GM18909 (cell line): ENCODE results near the gene RAB27A.
"Not testable (repeated sequence)": the region's sequence is repeated elsewhere in the genome, so short reads cannot be mapped to it uniquely, and the experiment has no call there.

Experiments
- ATAC-seq: cut with Tn5 transposase; IDR thresholded peaks from one replicate; pipeline ENCODE4 v1.9.1; 2021; ENCODE audit warnings: mild to moderate bottlenecking; ENCODE audit not compliant: unreplicated experiment, poor library complexity

Gene RAB27A

GRCh38 chr15:55253580-55253979, 36.0 kb downstream of the RAB27A start:
- no peak for ATAC-seq

- not testable (repeated sequence) for ATAC-seq
Observed at GRCh38 chr15:55252201-55252600, 37.4 kb downstream of the RAB27A start.

- no peak for ATAC-seq
Observed at GRCh38 chr15:55250941-55251340, 38.7 kb downstream of the RAB27A start.

GRCh38 chr15:55250392-55250791, 39.2 kb downstream of the RAB27A start:
- ATAC-seq, result no peak

- ATAC-seq, result not testable (repeated sequence)
Observed at GRCh38 chr15:55249885-55250284, 39.7 kb downstream of the RAB27A start.

- ATAC-seq, result no peak
Observed at GRCh38 chr15:55248895-55249294, 40.7 kb downstream of the RAB27A start.

GRCh38 chr15:55247766-55248427, 41.7 kb downstream of the RAB27A start:
- no peak for ATAC-seq

- no peak for ATAC-seq
Observed at GRCh38 chr15:55247311-55247710, 42.3 kb downstream of the RAB27A start.

- no peak for ATAC-seq
Observed at GRCh38 chr15:55246567-55246966, 43.0 kb downstream of the RAB27A start.

GRCh38 chr15:55245059-55245458, 44.6 kb downstream of the RAB27A start:
- ATAC-seq, result no peak

GRCh38 chr15:55241891-55242290, 47.7 kb downstream of the RAB27A start:
- ATAC-seq, result no peak

GRCh38 chr15:55241186-55241585, 48.4 kb downstream of the RAB27A start:
- no peak for ATAC-seq

GRCh38 chr15:55240125-55240760, 49.4 kb downstream of the RAB27A start:
- ATAC-seq, result no peak

- no peak for ATAC-seq
Observed at GRCh38 chr15:55239440-55240124, 50.0 kb downstream of the RAB27A start.

GRCh38 chr15:55238877-55239276, 50.7 kb downstream of the RAB27A start:
- no peak for ATAC-seq

GRCh38 chr15:55237219-55238130, 52.1 kb downstream of the RAB27A start:
- ATAC-seq, result no peak

- ATAC-seq, result no peak
Observed at GRCh38 chr15:55235546-55236036, 54.0 kb downstream of the RAB27A start.

GRCh38 chr15:55234800-55235104, 54.9 kb downstream of the RAB27A start:
- ATAC-seq, result no peak

GRCh38 chr15:55234104-55234799, 55.4 kb downstream of the RAB27A start:
- no peak for ATAC-seq

- ATAC-seq, result no peak
Observed at GRCh38 chr15:55231455-55231854, 58.2 kb downstream of the RAB27A start.
